ENCODE results near the gene SDR42E1.

- no peak for TF ChIP-seq CTCF (IDR thresholded peaks at IDR 0.05)
- TF ChIP-seq POLR2A (IDR thresholded peaks at IDR 0.05), result no peak
- TF ChIP-seq EP300 (IDR thresholded peaks at IDR 0.05), result no peak
Observed at GRCh38 chr16:81940781-81941560, 70.3 kb downstream of the SDR42E1 start.
